ENCODE data around the gene GALNT13. TPM values are rescaled to one million over a fixed set of nuclear protein-coding genes. Genes with fewer than 3 reads are reported as not detected.

Gene GALNT13
- not detected for polyA plus RNA-seq

DNA sequence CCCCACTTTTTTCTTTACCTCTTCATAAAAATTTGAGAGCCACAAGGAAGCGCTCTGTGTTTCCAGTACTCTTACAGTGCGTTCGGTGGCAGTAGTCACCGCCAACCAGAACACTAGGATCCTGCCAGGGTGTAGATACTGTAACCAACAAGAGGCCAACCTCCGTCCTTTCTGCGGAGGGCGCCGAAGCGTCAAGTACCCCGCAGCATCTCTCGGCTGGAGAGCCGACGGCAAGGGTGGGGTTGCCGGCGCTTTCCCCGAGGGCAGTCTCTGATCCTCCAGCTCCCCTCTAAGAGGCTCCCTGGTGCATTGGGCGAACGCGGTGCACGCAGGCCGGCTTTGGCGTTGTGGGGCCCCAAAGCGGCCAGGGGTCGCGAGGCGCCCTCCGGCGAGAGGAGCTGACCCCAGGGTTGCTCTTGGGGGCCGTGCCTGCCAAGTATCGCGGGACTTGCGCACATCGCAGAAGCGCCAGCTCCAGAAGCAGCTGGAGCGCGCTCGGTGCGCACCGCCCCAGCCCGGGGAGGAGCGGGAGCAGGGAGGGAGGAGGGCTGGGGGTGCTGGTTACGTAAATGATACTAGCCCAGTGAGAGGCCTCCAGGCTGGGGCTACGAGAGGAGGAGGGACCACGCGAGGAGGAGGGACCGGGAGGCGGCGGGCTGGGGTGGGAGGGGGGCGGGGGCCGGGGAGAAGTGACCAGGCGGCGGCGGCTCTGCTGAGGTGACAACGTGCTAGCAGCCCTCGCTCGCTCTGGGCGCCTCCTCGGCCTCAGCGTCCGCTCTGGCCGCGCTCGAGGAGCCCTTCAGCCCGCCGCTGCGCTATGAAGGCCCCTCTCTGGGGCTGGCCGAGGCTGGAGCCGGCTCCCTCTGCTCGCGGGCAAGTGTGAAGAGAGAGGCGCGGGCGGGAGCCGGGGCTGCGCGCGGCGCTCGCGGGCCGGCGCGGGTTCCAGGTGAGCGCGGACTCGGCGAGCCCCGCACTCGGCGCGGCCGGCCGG, at the start of gene GALNT13:
Gene GALNT13 (plus strand): TSS at position 692 of the 991 bp plus-strand sequence.
- Mint-ChIP-seq H3K27me3 (ENCODE audit: low read depth in 3 of 3) (peaks cover 7 to 18% (median 12%) of the 10 kb centered on the region in 3 donors), H3K4me1 (no peaks in the 10 kb centered on the region), H3K9me3 (peaks cover 2 to 39% (median 16%) of the 10 kb centered on the region in 6 donors), H3K36me3 (peaks cover 3 to 7% (median 4%) of the 10 kb centered on the region in 3 donors), H3K4me3 (peak within 1 kb of the TSS in 1 of 5 donors; percentile 46), H3K27ac (no peak within 1 kb of the TSS)
- DNase-seq = no peak

GRCh38 chr2:153823880-153824279, 47.8 kb upstream of the GALNT13 start:
- Mint-ChIP-seq H3K27me3 (ENCODE audit: low read depth in 3 of 3) (no peaks in the 10 kb centered on the region), H3K9me3 (peaks cover 8 to 37% (median 19%) of the 10 kb centered on the region in 6 donors), H3K4me1 (no peaks in the 10 kb centered on the region), H3K4me3 (no peak overlapping the region), H3K36me3 (no peaks in the 10 kb centered on the region), H3K27ac (no peak overlapping the region)
- DNase-seq = no peak

GRCh38 chr2:153828335-153828734, 43.4 kb upstream of the GALNT13 start:
- Mint-ChIP-seq H3K9me3 (peaks cover 4 to 47% (median 21%) of the 10 kb centered on the region in 6 donors), H3K27ac (no peak overlapping the region)

GRCh38 chr2:153834662-153835061, 37.1 kb upstream of the GALNT13 start:
- no peaks in the 10 kb centered on the region for H3K4me1 Mint-ChIP-seq
- no peak overlapping the region for H3K27ac Mint-ChIP-seq
- H3K4me3 Mint-ChIP-seq = no peak overlapping the region
- no peak for DNase-seq
- peaks cover 0 to 2% (median 2%) of the 10 kb centered on the region in 3 donors for H3K27me3 Mint-ChIP-seq (ENCODE audit: low read depth in 3 of 3)
- no peaks in the 10 kb centered on the region for H3K36me3 Mint-ChIP-seq
- peaks cover 8 to 49% (median 21%) of the 10 kb centered on the region in 6 donors for H3K9me3 Mint-ChIP-seq

More at GRCh38 chr2:153828335-153828734, 43.4 kb upstream of the GALNT13 start:
- Mint-ChIP-seq H3K36me3 (no peaks in the 10 kb centered on the region), H3K4me1 (no peaks in the 10 kb centered on the region), H3K4me3 (no peak overlapping the region), H3K27me3 (ENCODE audit: low read depth in 3 of 3) (peaks cover 0 to 2% (median 2%) of the 10 kb centered on the region in 3 donors)
- DNase-seq = no peak

GRCh38 chr2:153858250-153858649, 13.5 kb upstream of the GALNT13 start:
- peaks cover 4 to 18% (median 9%) of the 10 kb centered on the region in 6 donors for H3K9me3 Mint-ChIP-seq
- H3K27me3 Mint-ChIP-seq (ENCODE audit: low read depth in 3 of 3) = peaks cover 0 to 1% (median 0%) of the 10 kb centered on the region in 3 donors
- no peaks in the 10 kb centered on the region for H3K36me3 Mint-ChIP-seq
- no peak for DNase-seq
- H3K4me3 Mint-ChIP-seq = no peak overlapping the region
- H3K4me1 Mint-ChIP-seq = no peaks in the 10 kb centered on the region
- no peak overlapping the region for H3K27ac Mint-ChIP-seq

DNA sequence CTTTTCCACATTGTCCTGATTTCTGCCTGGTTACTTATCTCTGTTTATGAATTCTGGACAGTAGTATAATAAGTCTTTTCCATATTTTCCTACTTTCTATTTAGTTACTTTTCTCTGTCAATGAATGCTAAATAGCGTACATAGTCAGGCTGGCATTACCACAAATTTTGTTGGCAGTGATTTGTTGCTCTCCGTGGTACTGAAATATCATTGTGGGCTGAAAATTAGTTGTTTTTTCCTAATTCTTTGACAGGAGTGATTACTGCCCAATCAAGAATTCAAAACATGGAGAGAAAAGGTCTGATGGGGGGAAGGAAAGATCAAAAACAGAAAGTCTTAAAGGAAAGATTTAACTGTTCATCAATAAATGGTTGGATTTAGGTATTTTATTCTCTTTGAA, 7.7 kb upstream of the GALNT13 start:
- peaks cover 2 to 13% (median 7%) of the 10 kb centered on the region in 6 donors for H3K9me3 Mint-ChIP-seq
- H3K27me3 Mint-ChIP-seq (ENCODE audit: low read depth in 3 of 3) = peaks cover 0 to 2% (median 0%) of the 10 kb centered on the region in 3 donors
- H3K4me3 Mint-ChIP-seq = no peak overlapping the region
- no peak overlapping the region for H3K27ac Mint-ChIP-seq
- H3K36me3 Mint-ChIP-seq = no peaks in the 10 kb centered on the region
- DNase-seq = no peak
- H3K4me1 Mint-ChIP-seq = no peaks in the 10 kb centered on the region

DNA sequence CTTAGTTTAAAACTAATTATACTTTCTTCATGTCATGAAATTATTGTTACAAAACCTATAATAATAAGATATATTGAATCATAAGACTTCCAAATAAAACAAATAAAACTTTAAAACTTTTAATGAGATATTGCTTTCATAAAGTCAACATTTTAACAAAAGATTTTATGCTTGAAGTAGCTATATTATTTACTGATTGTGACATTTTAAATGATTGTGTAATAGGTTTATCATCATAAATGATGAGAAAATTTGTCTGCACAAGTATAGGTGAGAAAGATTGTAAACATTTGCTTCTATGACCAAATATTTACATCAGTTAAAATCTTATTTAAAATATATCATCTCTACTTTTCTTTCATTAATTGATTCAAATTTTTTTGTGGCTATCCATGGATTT, 5.1 kb upstream of the GALNT13 start:
- peaks cover 2 to 8% (median 5%) of the 10 kb centered on the region in 3 donors for H3K27me3 Mint-ChIP-seq (ENCODE audit: low read depth in 3 of 3)
- no peaks in the 10 kb centered on the region for H3K36me3 Mint-ChIP-seq
- H3K27ac Mint-ChIP-seq = no peak overlapping the region
- H3K4me3 Mint-ChIP-seq = no peak overlapping the region
- no peaks in the 10 kb centered on the region for H3K4me1 Mint-ChIP-seq
- no peak for DNase-seq
- peaks cover 2 to 26% (median 12%) of the 10 kb centered on the region in 6 donors for H3K9me3 Mint-ChIP-seq

GRCh38 chr2:153870308-153870707, 1.4 kb upstream of the GALNT13 start:
- peaks cover 2 to 32% (median 16%) of the 10 kb centered on the region in 6 donors for H3K9me3 Mint-ChIP-seq
- H3K27me3 Mint-ChIP-seq (ENCODE audit: low read depth in 3 of 3) = peaks cover 7 to 18% (median 12%) of the 10 kb centered on the region in 3 donors

DNA sequence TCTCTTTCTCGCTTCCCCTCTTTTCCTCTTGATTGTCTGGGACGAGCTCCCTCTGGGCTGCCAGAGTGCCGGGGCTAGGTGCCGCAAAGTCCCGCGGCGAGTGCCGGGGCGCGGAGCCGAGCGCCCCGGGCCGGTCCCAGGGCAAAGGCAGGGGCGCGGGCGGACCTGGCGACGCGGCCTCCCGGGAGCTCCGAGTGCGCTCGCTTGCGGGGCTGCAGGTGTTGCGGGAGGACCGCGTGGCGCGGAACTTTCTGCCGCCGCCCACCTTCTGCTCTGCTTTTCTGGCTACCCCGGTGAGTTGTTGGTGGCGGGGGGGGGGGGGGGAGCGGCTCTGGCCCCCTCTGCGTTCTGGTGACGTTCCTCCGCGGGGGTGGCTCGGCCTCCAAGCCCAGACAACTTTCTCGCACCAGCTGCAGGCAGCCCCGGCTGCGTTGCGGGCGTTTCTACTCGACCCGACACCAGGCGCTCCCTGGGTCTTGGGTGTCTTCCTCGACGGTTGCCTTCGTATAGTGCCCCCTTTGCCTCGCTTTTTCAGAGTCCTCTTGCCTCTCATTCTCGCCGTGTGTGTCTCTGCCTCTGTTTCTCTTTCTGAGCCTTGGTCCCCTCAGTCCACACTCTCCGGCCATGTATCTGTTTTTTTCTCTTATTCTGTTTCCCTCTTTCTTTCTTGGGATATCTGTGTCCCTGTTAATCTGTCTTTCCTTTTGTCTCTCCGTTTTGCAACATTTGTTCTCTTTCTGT, 759 bp downstream of the GALNT13 start:
- peak overlapping the region in 1 of 5 donors; percentile 46 for H3K4me3 Mint-ChIP-seq
- H3K27me3 Mint-ChIP-seq (ENCODE audit: low read depth in 3 of 3) = peaks cover 7 to 18% (median 12%) of the 10 kb centered on the region in 3 donors
- no peaks in the 10 kb centered on the region for H3K4me1 Mint-ChIP-seq
- H3K27ac Mint-ChIP-seq = no peak overlapping the region
- H3K36me3 Mint-ChIP-seq = peaks cover 3 to 7% (median 4%) of the 10 kb centered on the region in 3 donors
- no peak for DNase-seq
- peaks cover 2 to 39% (median 16%) of the 10 kb centered on the region in 6 donors for H3K9me3 Mint-ChIP-seq

More at GRCh38 chr2:153870308-153870707, 1.4 kb upstream of the GALNT13 start:
- Mint-ChIP-seq H3K4me3 (no peak overlapping the region), H3K4me1 (no peaks in the 10 kb centered on the region), H3K27ac (no peak overlapping the region), H3K36me3 (peaks cover 3 to 7% (median 4%) of the 10 kb centered on the region in 3 donors)
- DNase-seq = no peak

- peaks cover 7 to 18% (median 12%) of the 10 kb centered on the region in 3 donors for H3K27me3 Mint-ChIP-seq (ENCODE audit: low read depth in 3 of 3)
- H3K4me1 Mint-ChIP-seq = no peaks in the 10 kb centered on the region
- H3K27ac Mint-ChIP-seq = peak overlapping the region in 1 of 6 donors; percentile 53
- no peak for DNase-seq
- H3K9me3 Mint-ChIP-seq = peaks cover 2 to 39% (median 18%) of the 10 kb centered on the region in 6 donors
- peak overlapping the region in 1 of 5 donors; percentile 34 for H3K4me3 Mint-ChIP-seq
- H3K36me3 Mint-ChIP-seq = peaks cover 3 to 7% (median 4%) of the 10 kb centered on the region in 3 donors
Measured at GRCh38 chr2:153873052-153874048, 1.6 kb downstream of the GALNT13 start.

GRCh38 chr2:153875801-153876466, 4.2 kb downstream of the GALNT13 start:
- Mint-ChIP-seq H3K36me3 (peaks cover 3 to 7% (median 4%) of the 10 kb centered on the region in 3 donors), H3K27ac (no peak overlapping the region), H3K27me3 (ENCODE audit: low read depth in 3 of 3) (peaks cover 7 to 12% (median 9%) of the 10 kb centered on the region in 3 donors), H3K9me3 (peaks cover 5 to 31% (median 15%) of the 10 kb centered on the region in 6 donors), H3K4me1 (no peaks in the 10 kb centered on the region), H3K4me3 (no peak overlapping the region)
- no peak for DNase-seq

DNA sequence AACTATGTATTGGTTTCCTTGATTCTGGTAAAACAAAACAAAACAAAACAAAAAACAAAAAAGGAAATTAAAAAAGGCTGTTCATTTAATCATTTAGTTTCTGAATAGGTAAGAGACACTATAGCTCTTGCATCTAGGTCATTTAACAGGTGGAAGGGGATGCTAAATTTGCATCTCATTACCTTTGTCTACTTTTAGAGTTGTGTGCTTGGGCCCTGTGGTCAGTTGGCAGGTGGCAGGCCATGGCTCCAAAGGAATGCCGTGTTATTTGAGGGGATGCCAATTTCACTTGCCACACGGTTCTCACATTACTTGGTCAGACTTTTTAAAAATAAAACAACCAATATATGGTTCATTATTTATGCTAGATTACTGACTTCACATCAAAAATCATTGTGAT, 9.2 kb downstream of the GALNT13 start:
- Mint-ChIP-seq H3K36me3 (no peaks in the 10 kb centered on the region), H3K4me1 (no peaks in the 10 kb centered on the region), H3K27me3 (ENCODE audit: low read depth in 3 of 3) (peaks cover 0 to 2% (median 0%) of the 10 kb centered on the region in 3 donors), H3K27ac (no peak overlapping the region), H3K4me3 (no peak overlapping the region), H3K9me3 (peaks cover 9 to 22% (median 15%) of the 10 kb centered on the region in 6 donors)
- DNase-seq = no peak

All from immature natural killer cell (primary cell).